ENCODE data around the gene PPP1R2. TPM values are rescaled to one million over a fixed set of nuclear protein-coding genes. Genes with fewer than 3 reads are reported as not detected.
A peak's percentile ranks its signal among the peaks of the same experiment; 100 is the strongest.

Gene PPP1R2
- total RNA-seq, 1 donor: 365 TPM

- Histone ChIP-seq H3K4me3 (ENCODE audit: low read length) (no peak overlapping the region), H3K27me3 (ENCODE audit: insufficient read depth, low read length) (no peaks in the 10 kb centered on the region), H3K9me3 (ENCODE audit: low read depth, low read length) (no peaks in the 10 kb centered on the region), H3K4me1 (ENCODE audit: insufficient read depth, low read length) (peaks cover 42% of the 10 kb centered on the region)
Observed at GRCh38 chr3:195553268-195553667, 10.1 kb upstream of the PPP1R2 start.

GRCh38 chr3:195551381-195551978 lies 8.4 kb upstream of the PPP1R2 start:
- H3K27me3 ChIP-seq (ENCODE audit: insufficient read depth, low read length): no peaks in the 10 kb centered on the region
- no peak overlapping the region for H3K4me3 ChIP-seq (ENCODE audit: low read length)
- no peaks in the 10 kb centered on the region for H3K9me3 ChIP-seq (ENCODE audit: low read depth, low read length)
- H3K4me1 ChIP-seq (ENCODE audit: insufficient read depth, low read length): peaks cover 50% of the 10 kb centered on the region

GRCh38 chr3:195550723-195551122 lies 7.6 kb upstream of the PPP1R2 start:
- no peaks in the 10 kb centered on the region for H3K27me3 ChIP-seq (ENCODE audit: insufficient read depth, low read length)
- H3K4me1 ChIP-seq (ENCODE audit: insufficient read depth, low read length): peaks cover 57% of the 10 kb centered on the region
- no peak overlapping the region for H3K4me3 ChIP-seq (ENCODE audit: low read length)
- no peaks in the 10 kb centered on the region for H3K9me3 ChIP-seq (ENCODE audit: low read depth, low read length)

- H3K4me3 ChIP-seq (ENCODE audit: low read length): peak overlapping the region; percentile 22
- H3K9me3 ChIP-seq (ENCODE audit: low read depth, low read length): no peaks in the 10 kb centered on the region
- H3K27me3 ChIP-seq (ENCODE audit: insufficient read depth, low read length): no peaks in the 10 kb centered on the region
- H3K4me1 ChIP-seq (ENCODE audit: insufficient read depth, low read length): peaks cover 61% of the 10 kb centered on the region
Observed at GRCh38 chr3:195549931-195550519, 6.9 kb upstream of the PPP1R2 start.

GRCh38 chr3:195548987-195549386 lies 5.9 kb upstream of the PPP1R2 start:
- Histone ChIP-seq H3K4me3 (ENCODE audit: low read length) (no peak overlapping the region), H3K4me1 (ENCODE audit: insufficient read depth, low read length) (peaks cover 71% of the 10 kb centered on the region), H3K9me3 (ENCODE audit: low read depth, low read length) (no peaks in the 10 kb centered on the region), H3K27me3 (ENCODE audit: insufficient read depth, low read length) (no peaks in the 10 kb centered on the region)

GRCh38 chr3:195548501-195548900 lies 5.4 kb upstream of the PPP1R2 start:
- Histone ChIP-seq H3K4me1 (ENCODE audit: insufficient read depth, low read length) (peaks cover 76% of the 10 kb centered on the region), H3K9me3 (ENCODE audit: low read depth, low read length) (no peaks in the 10 kb centered on the region), H3K4me3 (ENCODE audit: low read length) (no peak overlapping the region), H3K27me3 (ENCODE audit: insufficient read depth, low read length) (no peaks in the 10 kb centered on the region)

GRCh38 chr3:195548006-195548405 lies 4.9 kb upstream of the PPP1R2 start:
- Histone ChIP-seq H3K27me3 (ENCODE audit: insufficient read depth, low read length) (no peaks in the 10 kb centered on the region), H3K9me3 (ENCODE audit: low read depth, low read length) (no peaks in the 10 kb centered on the region), H3K4me1 (ENCODE audit: insufficient read depth, low read length) (peaks cover 76% of the 10 kb centered on the region), H3K4me3 (ENCODE audit: low read length) (no peak overlapping the region)

GRCh38 chr3:195546130-195546560 lies 3.0 kb upstream of the PPP1R2 start:
- Histone ChIP-seq H3K4me1 (ENCODE audit: insufficient read depth, low read length) (peaks cover 73% of the 10 kb centered on the region), H3K4me3 (ENCODE audit: low read length) (no peak overlapping the region), H3K27me3 (ENCODE audit: insufficient read depth, low read length) (no peaks in the 10 kb centered on the region)

GRCh38 chr3:195544634-195545033 lies 1.5 kb upstream of the PPP1R2 start:
- Histone ChIP-seq H3K4me1 (ENCODE audit: insufficient read depth, low read length) (peaks cover 72% of the 10 kb centered on the region), H3K27me3 (ENCODE audit: insufficient read depth, low read length) (no peaks in the 10 kb centered on the region), H3K9me3 (ENCODE audit: low read depth, low read length) (no peaks in the 10 kb centered on the region), H3K4me3 (ENCODE audit: low read length) (no peak overlapping the region)

More at GRCh38 chr3:195546130-195546560, 3.0 kb upstream of the PPP1R2 start:
- no peaks in the 10 kb centered on the region for H3K9me3 ChIP-seq (ENCODE audit: low read depth, low read length)

- no peak overlapping the region for H3K4me3 ChIP-seq (ENCODE audit: low read length)
- no peaks in the 10 kb centered on the region for H3K9me3 ChIP-seq (ENCODE audit: low read depth, low read length)
- H3K4me1 ChIP-seq (ENCODE audit: insufficient read depth, low read length): peaks cover 72% of the 10 kb centered on the region
- no peaks in the 10 kb centered on the region for H3K27me3 ChIP-seq (ENCODE audit: insufficient read depth, low read length)
Observed at GRCh38 chr3:195544230-195544536, 1.1 kb upstream of the PPP1R2 start.

- peak overlapping the region; percentile 87 for H3K4me3 ChIP-seq (ENCODE audit: low read length)
- no peaks in the 10 kb centered on the region for H3K27me3 ChIP-seq (ENCODE audit: insufficient read depth, low read length)
- no peaks in the 10 kb centered on the region for H3K9me3 ChIP-seq (ENCODE audit: low read depth, low read length)
- peaks cover 69% of the 10 kb centered on the region for H3K4me1 ChIP-seq (ENCODE audit: insufficient read depth, low read length)
Observed at GRCh38 chr3:195543500-195544229, 540 bp upstream of the PPP1R2 start.

GRCh38 chr3:195542316-195542697 lies 818 bp downstream of the PPP1R2 start:
- Histone ChIP-seq H3K27me3 (ENCODE audit: insufficient read depth, low read length) (no peaks in the 10 kb centered on the region), H3K4me3 (ENCODE audit: low read length) (peak overlapping the region; percentile 87), H3K4me1 (ENCODE audit: insufficient read depth, low read length) (peaks cover 65% of the 10 kb centered on the region), H3K9me3 (ENCODE audit: low read depth, low read length) (no peaks in the 10 kb centered on the region)

GRCh38 chr3:195540511-195540910 lies 2.6 kb downstream of the PPP1R2 start:
- Histone ChIP-seq H3K9me3 (ENCODE audit: low read depth, low read length) (no peaks in the 10 kb centered on the region), H3K27me3 (ENCODE audit: insufficient read depth, low read length) (no peaks in the 10 kb centered on the region), H3K4me3 (ENCODE audit: low read length) (peak overlapping the region; percentile 17), H3K4me1 (ENCODE audit: insufficient read depth, low read length) (peaks cover 57% of the 10 kb centered on the region)

- peak overlapping the region; percentile 14 for H3K4me3 ChIP-seq (ENCODE audit: low read length)
- peaks cover 57% of the 10 kb centered on the region for H3K4me1 ChIP-seq (ENCODE audit: insufficient read depth, low read length)
- H3K9me3 ChIP-seq (ENCODE audit: low read depth, low read length): no peaks in the 10 kb centered on the region
- H3K27me3 ChIP-seq (ENCODE audit: insufficient read depth, low read length): no peaks in the 10 kb centered on the region
Observed at GRCh38 chr3:195540027-195540426, 3.1 kb downstream of the PPP1R2 start.

- H3K4me1 ChIP-seq (ENCODE audit: insufficient read depth, low read length): peaks cover 57% of the 10 kb centered on the region
- no peaks in the 10 kb centered on the region for H3K9me3 ChIP-seq (ENCODE audit: low read depth, low read length)
- no peaks in the 10 kb centered on the region for H3K27me3 ChIP-seq (ENCODE audit: insufficient read depth, low read length)
- no peak overlapping the region for H3K4me3 ChIP-seq (ENCODE audit: low read length)
Observed at GRCh38 chr3:195539479-195539878, 3.6 kb downstream of the PPP1R2 start.

GRCh38 chr3:195537995-195538394 lies 5.1 kb downstream of the PPP1R2 start:
- no peaks in the 10 kb centered on the region for H3K9me3 ChIP-seq (ENCODE audit: low read depth, low read length)
- no peak overlapping the region for H3K4me3 ChIP-seq (ENCODE audit: low read length)
- H3K4me1 ChIP-seq (ENCODE audit: insufficient read depth, low read length): peaks cover 56% of the 10 kb centered on the region
- no peaks in the 10 kb centered on the region for H3K27me3 ChIP-seq (ENCODE audit: insufficient read depth, low read length)

All from mononuclear cell (primary cell).